MCF 10A (cell line): ENCODE data around the gene TGFB1. TPM values are rescaled to one million over a fixed set of nuclear protein-coding genes. Genes with fewer than 3 reads are reported as not detected.

Experiments used
- BruUV-seq: library from RNA; stranded (reverse); fragments of 400-500 nt; replicated peaks from 2 replicates; lab custom pipeline; 2021; lab: Mats Ljungman, UMichigan
- CTCF ChIA-PET: fragments of 300-600 bp; sonication (Branson Sonifier 250); formaldehyde crosslinking; extraction: SDS; loops from one replicate; lab custom pipeline; 2021; ENCODE audit warnings: antibody characterized with exemption, inconsistent platforms; lab: Yijun Ruan, JAX
- POLR2A ChIA-PET: fragments of 300-600, 350-650 bp; sonication (Branson Sonifier 250); formaldehyde crosslinking; extraction: SDS; loops from one replicate; lab custom pipeline; 2020; ENCODE audit warnings: antibody characterized with exemption, inconsistent platforms; lab: Yijun Ruan, JAX
- DNase-seq: peaks from one replicate; pipeline ENCODE4 v3.0.0-alpha.2; 2018; ENCODE audit not compliant: unreplicated experiment
- H3K27ac Mint-ChIP-seq: one replicate; pipeline ENCODE4 v1.8.0; 2022; ENCODE audit warnings: mild to moderate bottlenecking, low read depth, mixed read lengths; ENCODE audit not compliant: unreplicated experiment
- H3K27me3 Mint-ChIP-seq: one replicate; pipeline ENCODE4 v1.8.0; 2022; ENCODE audit warnings: mixed read lengths; ENCODE audit not compliant: insufficient read depth, unreplicated experiment
- H3K36me3 Mint-ChIP-seq: one replicate; pipeline ENCODE4 v1.8.0; 2022; ENCODE audit warnings: mild to moderate bottlenecking, moderate library complexity, mixed read lengths; ENCODE audit not compliant: insufficient read depth, unreplicated experiment
- H3K4me1 Mint-ChIP-seq: one replicate; pipeline ENCODE4 v1.8.0; 2022; ENCODE audit warnings: mixed read lengths; ENCODE audit not compliant: insufficient read depth, unreplicated experiment
- H3K4me3 Mint-ChIP-seq: one replicate; pipeline ENCODE4 v1.8.0; 2022; ENCODE audit warnings: mild to moderate bottlenecking, moderate library complexity, mixed read lengths; ENCODE audit not compliant: unreplicated experiment
- H3K9me3 Mint-ChIP-seq: one replicate; pipeline ENCODE4 v1.8.0; 2022; ENCODE audit warnings: mixed read lengths; ENCODE audit not compliant: unreplicated experiment
- CTCF ChIP-seq: fragments of 200-600 bp; IDR thresholded peaks from one replicate; pipeline ENCODE4 v1.8.0; 2022; ENCODE audit warnings: antibody characterized with exemption, mild to moderate bottlenecking; ENCODE audit not compliant: unreplicated experiment
- intact Hi-C: fragments of 100-400 bp; cut with micrococcal nuclease; formaldehyde crosslinking; loops from 2 replicates; pipeline ENCODE4 v1.14.1; 2022
- total RNA-seq: library from RNA; stranded (reverse); gene quantifications from 2 replicates; pipeline ENCODE4 v1.2.3, GENCODE V29; 2022

TGFB1 gene
- total RNA-seq, 1 experiment from 2014 or later = 27.8 TPM

GRCh38 chr19:41311072-41311471, 42.6 kb downstream of the TGFB1 start:
- intact Hi-C loops = loop anchor here (5.0 kb wide), 1 partner anchor 41 kb away; the partner anchor contains the start of gene TGFB1
- DNase-seq = no peak
- no peaks in the 10 kb centered on the region for H3K9me3 Mint-ChIP-seq
- peaks cover 29% of the 10 kb centered on the region for H3K4me1 Mint-ChIP-seq
- TF ChIP-seq CTCF = no peak
- H3K27me3 Mint-ChIP-seq = no peaks in the 10 kb centered on the region
- POLR2A ChIA-PET = interaction anchor here (1.0 to 4.2 kb wide), 9 partner anchors 11 to 128 kb away, joined by 3 to 54 read pairs (median 8); partner anchors contain the start of genes AXL, B9D2, DMAC2 and HNRNPUL1
- H3K36me3 Mint-ChIP-seq = peaks cover 69% of the 10 kb centered on the region
- no TSS peak for BruUV-seq
- CTCF ChIA-PET = interaction anchor here (0.6 to 1.2 kb wide), 4 partner anchors 16 to 1570 kb away, joined by 3 to 4 read pairs (median 4); no protein-coding TSS in a partner anchor
- peak overlapping the region; percentile 96 for H3K27ac Mint-ChIP-seq
- H3K4me3 Mint-ChIP-seq = peak overlapping the region; percentile 87

GRCh38 chr19:41310033-41310831, 43.5 kb downstream of the TGFB1 start, which contains the start of gene CCDC97:
CCDC97 (plus strand) TSS chr19:41310172; CDS start chr19:41310311, 139 bp downstream.
- TSS peak; percentile 38 for BruUV-seq
- ChIA-PET POLR2A (interaction anchor here (0.6 to 4.2 kb wide), 12 partner anchors 12 to 129 kb away, joined by 3 to 54 read pairs (median 6); partner anchors contain the start of genes AXL, B9D2, DMAC2 and HNRNPUL1), CTCF (interaction anchor here (0.6 to 3.1 kb wide), 8 partner anchors 17 to 1571 kb away, joined by 3 to 30 read pairs (median 4); no protein-coding TSS in a partner anchor)
- intact Hi-C loops = loop anchor here (5.0 kb wide), 1 partner anchor 42 kb away; the partner anchor contains the start of gene TGFB1
- Mint-ChIP-seq H3K27ac (peak within 1 kb of the TSS; percentile 96), H3K27me3 (no peaks in the 10 kb centered on the region), H3K9me3 (no peaks in the 10 kb centered on the region), H3K4me3 (peak within 1 kb of the TSS; percentile 87), H3K4me1 (peaks cover 29% of the 10 kb centered on the region), H3K36me3 (peaks cover 77% of the 10 kb centered on the region)
- TF ChIP-seq CTCF = no peak
- DNase-seq = peak; percentile 86

GRCh38 chr19:41309180-41310032, 44.3 kb downstream of the TGFB1 start:
- no peak for TF ChIP-seq CTCF
- Mint-ChIP-seq H3K4me1 (peaks cover 29% of the 10 kb centered on the region), H3K4me3 (peak overlapping the region; percentile 87), H3K27ac (peak overlapping the region; percentile 96), H3K27me3 (no peaks in the 10 kb centered on the region), H3K36me3 (peaks cover 83% of the 10 kb centered on the region), H3K9me3 (no peaks in the 10 kb centered on the region)
- intact Hi-C loops = loop anchor here (2.0 to 5.0 kb wide), 3 partner anchors 43 to 167 kb away; partner anchors contain the start of gene TGFB1
- CTCF ChIA-PET = interaction anchor here (0.6 to 3.2 kb wide), 17 partner anchors 9 to 624 kb away, joined by 3 to 30 read pairs (median 6); partner anchors contain the start of genes B9D2 and HNRNPUL1
- BruUV-seq = TSS peak; percentile 78
- peak; percentile 29 for DNase-seq
- POLR2A ChIA-PET = interaction anchor here (0.6 to 4.2 kb wide), 19 partner anchors 11 to 130 kb away, joined by 3 to 54 read pairs (median 5); partner anchors contain the start of genes AXL, B9D2, HNRNPUL1 and TGFB1
